ENCODE results near the gene ITGA1.
A peak's percentile ranks its signal among the peaks of the same experiment; 100 is the strongest.

Gene ITGA1

GRCh38 chr5:52799983-52800393, 12.3 kb downstream of the ITGA1 start:
- DNase-seq = peak; percentile 94
- peaks cover 25 to 44% of the 10 kb centered on the region in 2 donors for H3K4me1 Mint-ChIP-seq
- H3K27me3 Mint-ChIP-seq = no peaks in the 10 kb centered on the region
- H3K4me3 Mint-ChIP-seq = peak overlapping the region; percentile 90 to 95
- H3K36me3 Mint-ChIP-seq = peaks cover 19 to 28% of the 10 kb centered on the region in 2 donors
- H3K27ac Mint-ChIP-seq = peak overlapping the region; percentile 98
- ATAC-seq (replicated peaks) = peak; percentile 92
- H3K9me3 Mint-ChIP-seq = no peaks in the 10 kb centered on the region

GRCh38 chr5:52800394-52801213, 12.9 kb downstream of the ITGA1 start:
- Mint-ChIP-seq H3K9me3 (no peaks in the 10 kb centered on the region), H3K4me1 (peaks cover 28 to 49% of the 10 kb centered on the region in 2 donors), H3K36me3 (peaks cover 23 to 32% of the 10 kb centered on the region in 2 donors), H3K27ac (peak overlapping the region; percentile 98), H3K27me3 (no peaks in the 10 kb centered on the region), H3K4me3 (peak overlapping the region; percentile 90 to 95)
- ATAC-seq (replicated peaks) (peak; percentile 58 to 64), DNase-seq (peak; percentile 31)

GRCh38 chr5:52801329-52801728, 13.6 kb downstream of the ITGA1 start:
- peaks cover 25 to 35% of the 10 kb centered on the region in 2 donors for H3K36me3 Mint-ChIP-seq

GRCh38 chr5:52802272-52802973, 14.7 kb downstream of the ITGA1 start:
- peaks cover 28 to 49% of the 10 kb centered on the region in 2 donors for H3K4me1 Mint-ChIP-seq

More at GRCh38 chr5:52801329-52801728, 13.6 kb downstream of the ITGA1 start:
- peak overlapping the region; percentile 90 to 95 for H3K4me3 Mint-ChIP-seq
- no peak for ATAC-seq (replicated peaks)
- H3K4me1 Mint-ChIP-seq = peaks cover 28 to 49% of the 10 kb centered on the region in 2 donors
- no peak for DNase-seq
- no peaks in the 10 kb centered on the region for H3K27me3 Mint-ChIP-seq
- H3K9me3 Mint-ChIP-seq = no peaks in the 10 kb centered on the region
- H3K27ac Mint-ChIP-seq = peak overlapping the region; percentile 98

GRCh38 chr5:52802974-52803336, 15.2 kb downstream of the ITGA1 start:
- ATAC-seq (replicated peaks) (no peak), DNase-seq (no peak)
- no peaks in the 10 kb centered on the region for H3K27me3 Mint-ChIP-seq
- H3K36me3 Mint-ChIP-seq = peaks cover 25 to 35% of the 10 kb centered on the region in 2 donors
- H3K27ac Mint-ChIP-seq = no peak overlapping the region
- H3K4me1 Mint-ChIP-seq = peaks cover 28 to 48% of the 10 kb centered on the region in 2 donors
- no peak overlapping the region for H3K4me3 Mint-ChIP-seq
- H3K9me3 Mint-ChIP-seq = no peaks in the 10 kb centered on the region

More at GRCh38 chr5:52802272-52802973, 14.7 kb downstream of the ITGA1 start:
- no peaks in the 10 kb centered on the region for H3K27me3 Mint-ChIP-seq
- peaks cover 25 to 35% of the 10 kb centered on the region in 2 donors for H3K36me3 Mint-ChIP-seq
- H3K9me3 Mint-ChIP-seq = no peaks in the 10 kb centered on the region
- no peak overlapping the region for H3K4me3 Mint-ChIP-seq
- ATAC-seq (replicated peaks) (no peak), DNase-seq (no peak)
- H3K27ac Mint-ChIP-seq = no peak overlapping the region

- no peak for DNase-seq
- Mint-ChIP-seq H3K27me3 (no peaks in the 10 kb centered on the region), H3K27ac (no peak overlapping the region), H3K9me3 (no peaks in the 10 kb centered on the region), H3K4me3 (no peak overlapping the region), H3K36me3 (peaks cover 25 to 35% of the 10 kb centered on the region in 2 donors), H3K4me1 (peaks cover 20 to 33% of the 10 kb centered on the region in 2 donors)
- no peak for ATAC-seq (replicated peaks)
Measured at GRCh38 chr5:52804387-52804791, 16.7 kb downstream of the ITGA1 start.

- H3K9me3 Mint-ChIP-seq = no peaks in the 10 kb centered on the region
- DNase-seq (no peak), ATAC-seq (replicated peaks) (no peak)
- no peak overlapping the region for H3K4me3 Mint-ChIP-seq
- peaks cover 21 to 36% of the 10 kb centered on the region in 2 donors for H3K4me1 Mint-ChIP-seq
- peaks cover 25 to 33% of the 10 kb centered on the region in 2 donors for H3K36me3 Mint-ChIP-seq
- no peak overlapping the region for H3K27ac Mint-ChIP-seq
- no peaks in the 10 kb centered on the region for H3K27me3 Mint-ChIP-seq
Measured at GRCh38 chr5:52804981-52805380, 17.3 kb downstream of the ITGA1 start.

- no peak for ATAC-seq (replicated peaks)
- no peak overlapping the region for H3K4me3 Mint-ChIP-seq
- H3K27me3 Mint-ChIP-seq = no peaks in the 10 kb centered on the region
Measured at GRCh38 chr5:52805615-52806014, 17.9 kb downstream of the ITGA1 start.

GRCh38 chr5:52807037-52807436, 19.3 kb downstream of the ITGA1 start:
- Mint-ChIP-seq H3K4me3 (no peak overlapping the region), H3K27ac (no peak overlapping the region), H3K27me3 (no peaks in the 10 kb centered on the region), H3K36me3 (peaks cover 12 to 17% of the 10 kb centered on the region in 2 donors), H3K9me3 (no peaks in the 10 kb centered on the region), H3K4me1 (peaks cover 12 to 21% of the 10 kb centered on the region in 2 donors)
- DNase-seq = no peak
- no peak for ATAC-seq (replicated peaks)

More at GRCh38 chr5:52805615-52806014, 17.9 kb downstream of the ITGA1 start:
- no peaks in the 10 kb centered on the region for H3K9me3 Mint-ChIP-seq
- DNase-seq = no peak
- H3K36me3 Mint-ChIP-seq = peaks cover 21 to 26% of the 10 kb centered on the region in 2 donors
- H3K27ac Mint-ChIP-seq = no peak overlapping the region
- peaks cover 21 to 32% of the 10 kb centered on the region in 2 donors for H3K4me1 Mint-ChIP-seq

GRCh38 chr5:52807723-52808122, 20.0 kb downstream of the ITGA1 start:
- ATAC-seq (replicated peaks) = no peak
- Mint-ChIP-seq H3K27ac (no peak overlapping the region), H3K27me3 (no peaks in the 10 kb centered on the region), H3K9me3 (no peaks in the 10 kb centered on the region), H3K4me1 (peaks cover 12 to 21% of the 10 kb centered on the region in 2 donors), H3K36me3 (peaks cover 12 to 17% of the 10 kb centered on the region in 2 donors), H3K4me3 (no peak overlapping the region)
- DNase-seq = no peak

GRCh38 chr5:52808316-52808901, 20.7 kb downstream of the ITGA1 start:
- Mint-ChIP-seq H3K36me3 (peaks cover 12 to 17% of the 10 kb centered on the region in 2 donors), H3K4me1 (peaks cover 12 to 21% of the 10 kb centered on the region in 2 donors), H3K4me3 (no peak overlapping the region), H3K27ac (no peak overlapping the region), H3K27me3 (no peaks in the 10 kb centered on the region), H3K9me3 (no peaks in the 10 kb centered on the region)
- no peak for DNase-seq
- no peak for ATAC-seq (replicated peaks)

GRCh38 chr5:52809884-52810283, 22.2 kb downstream of the ITGA1 start:
- Mint-ChIP-seq H3K9me3 (no peaks in the 10 kb centered on the region), H3K27ac (no peak overlapping the region), H3K27me3 (no peaks in the 10 kb centered on the region), H3K4me1 (peaks cover 7 to 14% of the 10 kb centered on the region in 2 donors), H3K36me3 (peaks cover 7 to 8% of the 10 kb centered on the region in 2 donors), H3K4me3 (no peak overlapping the region)
- ATAC-seq (replicated peaks) (no peak), DNase-seq (no peak)

- Mint-ChIP-seq H3K9me3 (no peaks in the 10 kb centered on the region), H3K27ac (no peak overlapping the region), H3K4me1 (peaks cover 2 to 8% of the 10 kb centered on the region in 2 donors), H3K27me3 (no peaks in the 10 kb centered on the region), H3K4me3 (no peak overlapping the region), H3K36me3 (peaks cover 2 to 3% of the 10 kb centered on the region in 2 donors)
- DNase-seq (no peak), ATAC-seq (replicated peaks) (no peak)
Measured at GRCh38 chr5:52810426-52810825, 22.7 kb downstream of the ITGA1 start.

GRCh38 chr5:52811067-52811749, 23.5 kb downstream of the ITGA1 start:
- Mint-ChIP-seq H3K27ac (no peak overlapping the region), H3K27me3 (no peaks in the 10 kb centered on the region), H3K4me3 (no peak overlapping the region), H3K9me3 (no peaks in the 10 kb centered on the region), H3K4me1 (peaks cover 2 to 7% of the 10 kb centered on the region in 2 donors), H3K36me3 (no peaks in the 10 kb centered on the region)
- ATAC-seq (replicated peaks) (no peak), DNase-seq (no peak)
